ENCODE measurements around the gene SP110. TPM values are rescaled to one million over a fixed set of nuclear protein-coding genes. Genes with fewer than 3 reads are reported as not detected.

The SP110 gene
- total and polyA plus RNA-seq, 2 experiments from 2014 or later: 2.3 to 8.2 TPM

GRCh38 chr2:230226051-230226551 lies 6.3 kb upstream of the SP110 start:
- Histone ChIP-seq H3K4me1 (ENCODE audit: insufficient read depth) (0 out of 2 replicates have a peak, but pooled peaks cover 3% of the 10 kb centered on the region), H3K36me3 (ENCODE audit: insufficient read depth) (no peaks in the 10 kb centered on the region), H2AFZ (0 out of 2 replicates have a peak overlapping the region, but pooled peaks have one; percentile 28), H3K79me2 (replicated peaks; ENCODE audit: insufficient read depth) (no peaks in the 10 kb centered on the region), H3K4me3 (no peak overlapping the region), H4K20me1 (replicated peaks; ENCODE audit: insufficient read depth) (no peaks in the 10 kb centered on the region), H3K9me2 (ENCODE audit: insufficient read depth) (no peaks in the 10 kb centered on the region), H3K27me3 (ENCODE audit: insufficient read depth) (no peaks in the 10 kb centered on the region), H3K27ac (ENCODE audit: low read depth) (no peak overlapping the region), H3K4me2 (no peak overlapping the region), H3F3A (replicated peaks; ENCODE audit: low read depth) (no peaks in the 10 kb centered on the region)
- Mint-ChIP-seq H3K36me3 (ENCODE audit: low read depth) (peaks cover 13% of the 10 kb centered on the region), H3K9me3 (peaks cover 14% of the 10 kb centered on the region), H3K4me3 (no peak overlapping the region), H3K4me1 (peaks cover 9% of the 10 kb centered on the region; the same call in 2 of the 3 replicates), H3K27me3 (ENCODE audit: insufficient read depth, low read depth, poor library complexity) (peaks cover 3% of the 10 kb centered on the region), H3K27ac (no peak overlapping the region)
- no peak for ATAC-seq
- TF ChIP-seq EZH2phosphoT487 (IDR thresholded peaks at IDR 0.05; ENCODE audit: unreplicated experiment) (no peak), EZH2 (IDR thresholded peaks at IDR 0.05; ENCODE audit: low read depth, unreplicated experiment) (no peak), NANOG (IDR thresholded peaks at IDR 0.05; ENCODE audit: borderline replicate concordance) (no peak), POLR2AphosphoS5 (IDR thresholded peaks at IDR 0.05; ENCODE audit: low read depth) (no peak), STAT1 (IDR thresholded peaks at IDR 0.05; ENCODE audit: unreplicated experiment) (no peak), ZNF114 (CRISPR knock-in tag; IDR thresholded peaks at IDR 0.05) (no peak), JUNB (IDR thresholded peaks at IDR 0.05; ENCODE audit: unreplicated experiment) (no peak), ETS1 (IDR thresholded peaks at IDR 0.05) (no peak), REST (IDR thresholded peaks at IDR 0.05; ENCODE audit: unreplicated experiment) (no peak), CREB1 (CRISPR knock-in tag; IDR thresholded peaks at IDR 0.05; ENCODE audit: low read depth) (no peak), ZNF462 (CRISPR knock-in tag; IDR thresholded peaks at IDR 0.05) (no peak)
- DNase-seq (ENCODE audit: low spot score): no peak

Data from GM23338 (cell line).